ENCODE results near the gene HELZ2.
A peak's percentile ranks its signal among the peaks of the same experiment; 100 is the strongest.

HELZ2 gene

DNA sequence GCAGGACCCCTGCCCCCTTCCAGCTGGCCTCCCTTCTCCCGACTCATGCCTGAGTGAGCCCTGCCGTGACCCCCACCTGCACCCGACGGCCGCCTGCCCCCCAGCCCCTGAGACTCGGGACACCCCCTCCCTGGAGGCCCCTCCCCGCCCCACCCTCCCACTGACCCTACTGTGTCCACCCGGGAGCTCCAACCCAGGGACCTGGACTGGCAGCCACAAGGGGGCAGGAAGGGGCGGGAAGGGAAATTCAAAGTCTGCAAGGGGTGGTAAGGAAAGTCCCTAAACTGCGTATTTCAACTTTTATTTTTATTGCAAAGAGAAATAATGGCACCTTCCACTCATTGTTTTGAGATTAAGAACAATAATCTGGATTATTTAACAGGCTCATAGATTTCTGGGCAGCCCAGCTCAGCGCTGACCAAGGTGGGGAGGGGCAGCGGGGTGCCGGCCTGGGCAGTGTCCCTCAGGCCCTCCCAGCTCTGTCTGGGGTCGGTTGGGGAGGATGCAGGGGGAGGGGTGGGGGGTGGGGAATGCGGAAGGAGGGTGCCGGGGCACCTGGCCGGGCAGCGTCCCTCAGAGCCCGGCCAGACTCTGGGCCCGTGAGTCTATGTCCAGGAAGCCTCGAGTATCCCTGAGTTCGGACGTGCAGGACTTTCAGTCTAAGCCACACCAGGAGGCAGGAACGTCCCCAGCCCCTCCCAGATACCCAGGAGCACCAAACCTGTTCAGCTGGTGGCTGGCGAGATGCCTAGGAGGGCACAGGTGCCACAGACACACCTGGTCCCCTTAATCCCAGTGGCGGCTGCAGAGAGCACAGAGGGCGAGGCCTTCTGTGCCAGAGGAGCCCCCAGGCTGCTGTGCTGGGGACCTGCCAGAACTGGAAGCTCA, 35.6 kb downstream of the HELZ2 start:
- DNase-seq = peak in 2 of 5 experiments; percentile 33 to 41

DNA sequence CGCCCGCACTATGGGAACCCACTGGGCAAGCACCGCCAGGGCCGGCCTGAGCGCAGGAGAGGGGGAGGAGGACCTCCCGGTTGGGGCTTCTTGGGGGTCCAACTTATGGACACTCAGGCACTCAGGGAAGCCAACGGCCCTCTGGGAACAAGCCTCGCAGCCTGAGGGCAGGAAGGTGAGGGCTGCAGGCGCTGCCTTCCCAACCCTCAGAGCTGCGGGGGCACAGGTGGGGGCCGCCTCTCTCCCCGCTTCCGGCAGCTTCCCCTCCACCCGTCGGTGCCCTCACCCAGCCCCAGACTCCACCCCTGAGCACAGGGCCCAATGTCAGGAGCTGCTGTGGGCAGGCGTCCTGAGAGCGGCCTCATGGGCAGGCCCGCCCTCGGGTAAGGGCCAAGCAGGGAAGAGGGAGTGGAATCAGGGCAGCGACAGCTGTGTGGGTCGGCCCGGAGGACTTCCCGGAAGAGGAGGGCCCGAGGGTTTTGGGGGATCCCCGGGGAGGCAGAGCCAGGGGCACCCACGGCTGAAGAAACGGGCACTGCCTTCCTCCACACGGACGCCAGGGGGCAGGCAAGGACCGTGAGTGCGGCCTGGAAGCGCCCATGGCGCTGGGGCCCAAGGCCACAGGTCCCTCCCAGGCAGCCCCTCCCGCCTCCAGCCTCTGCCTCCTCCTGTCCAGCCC, 36.4 kb downstream of the HELZ2 start:
- peak; percentile 85 to 93 (median 92) for DNase-seq

DNA sequence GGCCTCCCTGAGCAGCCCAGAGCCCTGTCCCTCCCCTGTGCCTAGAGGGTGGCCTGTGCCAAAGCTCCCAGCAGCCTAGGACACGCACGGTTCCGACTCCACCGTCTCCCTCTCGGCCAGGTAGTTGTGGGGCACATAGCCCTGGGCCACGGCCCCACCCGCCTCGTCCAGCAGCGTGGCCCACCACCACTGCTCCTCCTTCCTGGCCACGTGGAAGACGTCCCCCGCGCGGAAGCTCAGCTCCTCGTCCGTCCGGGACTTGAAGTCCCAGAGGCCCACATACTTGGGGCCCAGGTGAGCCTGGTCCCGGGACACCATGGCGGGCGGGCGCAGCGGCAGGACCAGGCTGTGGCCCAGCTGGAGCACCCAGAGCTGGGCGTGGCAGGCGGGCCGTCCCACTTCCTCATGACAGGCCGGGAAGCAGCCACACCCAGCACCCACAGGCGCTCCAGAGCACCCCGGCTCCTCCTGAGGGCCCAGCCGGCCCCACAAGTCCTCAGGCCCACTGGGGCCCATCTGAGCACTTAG, 37.0 kb downstream of the HELZ2 start, which contains the start of gene PTK6:
Gene PTK6, minus strand, starts transcription at position 380 of the 528 bp plus-strand sequence. Its CDS starts 62 bp downstream, at position 318.
- DNase-seq = peak in 2 of 5 experiments; percentile 6 to 34

DNA sequence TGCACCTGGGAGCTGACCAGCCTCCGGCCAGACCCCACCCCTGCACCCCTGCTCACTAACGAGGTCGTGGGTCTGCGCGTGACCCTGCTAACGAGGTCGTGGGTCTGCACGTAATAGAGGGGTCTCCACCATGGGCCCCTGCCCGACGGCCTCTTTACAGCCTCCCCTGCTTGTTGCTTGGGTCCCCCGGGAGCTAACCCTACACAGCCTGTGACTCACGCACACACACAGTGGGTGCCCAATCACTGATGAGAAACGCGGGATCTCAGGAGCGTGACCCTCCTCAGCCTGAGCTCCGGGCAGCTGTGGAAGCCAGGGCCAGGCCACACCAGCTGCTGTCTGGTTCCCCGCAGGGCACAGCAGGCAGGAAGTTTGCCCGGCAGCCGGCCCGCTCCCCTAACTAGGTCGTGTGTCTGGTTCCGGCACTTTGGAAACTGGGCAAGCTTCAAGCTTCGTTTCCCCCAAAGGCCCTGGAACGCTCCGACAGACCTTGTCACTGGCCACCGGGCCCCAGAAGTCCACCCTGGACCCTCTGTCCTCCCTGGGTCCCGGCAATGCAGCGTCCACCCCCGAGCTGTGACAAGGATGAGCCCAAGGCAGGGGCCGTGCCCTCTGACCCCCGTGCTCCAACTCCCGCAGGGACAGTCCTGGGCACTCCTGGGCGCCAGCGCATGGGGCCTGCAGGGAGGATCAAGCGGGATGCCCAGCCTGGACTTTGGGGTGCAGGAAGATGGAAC, 37.6 kb downstream of the HELZ2 start:
- peak in 2 of 5 experiments; percentile 4 to 7 for DNase-seq

DNA sequence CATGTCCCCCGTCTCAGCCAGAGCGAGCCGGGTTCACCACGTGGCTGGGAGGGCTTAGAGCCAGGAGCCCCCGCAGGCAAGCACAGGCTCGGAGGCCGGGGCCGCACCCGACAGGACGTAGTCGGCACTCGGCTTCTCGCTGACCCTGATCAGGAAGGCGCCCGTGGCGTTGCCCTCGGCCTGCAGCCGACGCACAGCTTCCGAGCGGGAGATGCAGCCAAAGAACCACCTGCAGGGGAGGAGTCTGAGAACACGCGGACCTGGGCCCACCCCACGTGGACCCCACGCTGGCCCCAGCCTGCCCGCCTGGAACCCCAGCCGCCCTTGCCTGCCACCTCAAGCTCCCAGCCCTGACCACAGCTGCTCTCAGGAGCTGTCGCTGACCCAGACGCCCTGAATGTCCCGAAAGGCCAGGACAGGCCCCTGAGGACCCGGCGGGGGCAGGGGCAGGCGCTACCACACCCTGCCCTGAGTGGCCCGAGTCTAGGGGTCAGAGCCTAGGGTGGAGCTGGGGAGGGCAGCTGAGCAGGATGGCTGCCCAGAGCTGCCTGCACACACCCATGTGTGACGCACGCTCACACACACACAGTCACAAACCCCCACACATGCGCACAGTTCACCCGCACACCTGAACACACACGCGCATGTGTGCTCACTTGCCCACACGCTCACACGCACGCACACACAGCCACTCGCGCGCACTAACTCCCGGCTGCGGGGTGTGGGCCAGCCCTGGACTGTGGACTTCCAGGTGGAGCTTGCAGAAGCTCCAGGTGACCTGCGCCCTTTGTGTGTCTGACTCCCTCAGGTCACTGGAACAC, 39.0 kb downstream of the HELZ2 start:
- DNase-seq = peak in 1 of 5 experiments; percentile 45

DNA sequence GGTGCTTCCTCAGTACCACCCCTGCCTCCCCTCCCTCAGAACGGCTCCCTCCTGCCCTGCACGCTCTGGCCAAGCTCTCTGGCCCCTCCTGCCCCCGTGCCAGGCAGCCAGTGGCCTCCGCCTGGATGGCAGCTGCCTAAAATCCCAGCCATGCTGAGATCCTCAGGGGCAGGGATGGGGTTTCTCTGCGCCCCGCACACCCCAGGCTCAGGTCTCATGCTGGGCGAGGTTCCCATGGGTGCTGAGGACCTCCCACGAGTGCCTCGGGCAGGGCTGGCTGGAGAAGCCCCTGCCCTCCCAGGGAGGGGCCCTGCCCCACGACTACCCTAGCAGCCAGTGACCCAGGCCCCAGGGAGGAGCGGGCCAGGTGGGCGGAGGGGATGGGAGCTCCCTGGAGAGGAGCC, 39.6 kb downstream of the HELZ2 start:
- no peak for DNase-seq

DNA sequence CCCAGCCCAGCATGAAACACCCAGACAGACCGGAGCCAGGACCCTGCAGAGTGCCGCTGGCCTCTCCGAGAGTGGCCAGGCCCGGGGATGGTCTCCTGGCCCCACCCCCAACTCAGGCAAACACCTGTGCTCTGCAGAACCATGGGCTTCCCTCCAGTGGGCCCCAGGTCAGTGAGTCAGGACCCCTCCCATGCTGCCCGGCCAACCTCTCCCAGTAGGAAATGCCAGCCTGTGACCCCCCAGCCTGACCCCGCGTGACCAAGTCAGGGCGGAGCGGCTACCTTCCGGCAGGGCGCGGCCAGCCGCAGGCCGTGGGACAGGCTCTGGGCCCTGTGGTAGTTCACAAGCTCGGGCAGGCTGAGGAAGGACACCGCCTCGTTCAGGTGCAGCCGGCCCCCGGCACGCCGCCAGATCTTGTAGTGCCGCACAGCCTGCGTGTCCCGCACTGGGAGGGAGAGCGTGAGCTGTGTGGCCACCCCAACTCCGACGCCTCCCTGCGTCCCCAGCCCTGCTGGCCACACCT, 40.1 kb downstream of the HELZ2 start:
- DNase-seq = no peak

DNA sequence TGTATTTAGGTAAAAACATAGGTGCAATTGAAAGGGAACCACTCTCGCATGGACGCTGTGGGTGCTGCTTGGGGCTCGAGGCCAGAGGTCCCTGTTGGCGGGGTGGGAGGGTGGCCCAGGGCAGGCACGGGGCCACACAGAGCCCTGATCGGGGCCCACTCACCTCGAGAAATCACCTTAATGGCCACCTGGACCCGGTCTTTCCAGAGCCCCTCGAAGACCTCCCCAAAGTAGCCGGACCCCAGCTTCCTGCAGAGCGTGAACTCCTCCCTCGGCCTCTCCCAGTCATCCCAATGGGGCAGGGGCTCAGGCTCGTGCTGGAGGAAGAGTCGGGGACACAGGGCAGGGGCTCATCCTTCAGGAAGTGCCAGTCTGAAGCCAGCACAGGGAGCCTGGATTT, 40.7 kb downstream of the HELZ2 start:
- no peak for DNase-seq

DNA sequence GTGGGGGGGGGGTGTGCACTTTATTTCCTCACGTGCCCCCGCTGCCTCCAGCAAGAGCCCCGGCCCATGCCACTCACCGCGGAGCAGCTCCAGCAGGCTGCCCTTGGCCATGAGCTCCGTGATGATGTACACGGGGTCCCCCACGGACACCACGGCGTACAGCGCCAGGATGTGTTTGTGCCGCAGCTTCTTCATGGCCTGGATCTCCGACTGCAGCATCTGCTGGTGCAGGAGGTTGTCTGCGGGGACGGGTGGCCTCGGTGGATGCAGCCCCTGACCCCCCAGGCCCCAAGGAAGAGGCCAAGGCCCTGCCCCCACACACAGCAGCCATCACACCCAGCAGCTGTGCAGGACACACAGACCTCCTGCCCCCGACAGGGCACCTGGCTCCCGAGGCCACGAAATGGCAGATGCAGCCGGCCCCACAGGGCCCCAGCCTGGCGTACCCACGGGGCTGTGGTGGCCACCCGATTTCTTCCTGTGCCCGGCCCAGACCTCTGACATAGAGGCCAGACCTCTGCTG, 41.5 kb downstream of the HELZ2 start:
- no peak for DNase-seq

DNA sequence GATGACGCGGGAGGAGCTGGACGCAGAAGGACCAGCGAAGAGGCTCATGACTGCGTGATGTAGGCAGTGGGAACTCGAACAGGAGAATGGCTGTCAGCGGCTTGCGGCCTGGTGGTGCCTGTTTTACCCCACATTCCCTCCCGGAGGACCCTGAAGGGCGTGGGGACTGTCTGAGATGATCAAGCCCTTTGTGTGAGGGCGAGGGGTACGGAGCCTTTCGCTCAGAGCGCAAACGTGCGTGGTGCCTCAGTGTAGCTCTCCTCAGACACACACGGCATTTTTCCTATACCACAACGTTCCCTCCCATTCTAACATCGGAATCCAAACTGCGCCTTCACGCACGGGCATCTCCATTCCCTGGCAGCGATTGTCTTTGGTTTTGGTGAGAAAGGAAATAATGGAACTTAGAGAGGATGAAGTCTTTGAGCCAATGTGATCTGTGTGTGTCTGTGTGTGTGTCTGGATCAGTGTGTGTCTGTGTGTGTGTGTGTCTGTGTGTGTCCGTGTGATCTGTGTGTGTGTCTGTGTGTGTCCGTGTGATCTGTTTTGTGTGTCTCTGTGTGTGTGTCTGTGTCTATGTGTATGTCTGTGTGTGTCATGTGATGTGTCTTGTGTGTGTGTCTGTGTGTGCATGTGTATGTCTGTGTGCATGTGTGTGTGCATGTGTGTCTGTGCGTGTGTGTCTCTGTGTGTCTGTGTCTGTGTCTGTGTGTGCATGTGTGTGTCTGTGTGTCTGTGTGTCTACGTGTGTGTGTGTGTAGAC, 42.2 kb downstream of the HELZ2 start:
- DNase-seq = peak in 1 of 5 experiments; percentile 22

DNA sequence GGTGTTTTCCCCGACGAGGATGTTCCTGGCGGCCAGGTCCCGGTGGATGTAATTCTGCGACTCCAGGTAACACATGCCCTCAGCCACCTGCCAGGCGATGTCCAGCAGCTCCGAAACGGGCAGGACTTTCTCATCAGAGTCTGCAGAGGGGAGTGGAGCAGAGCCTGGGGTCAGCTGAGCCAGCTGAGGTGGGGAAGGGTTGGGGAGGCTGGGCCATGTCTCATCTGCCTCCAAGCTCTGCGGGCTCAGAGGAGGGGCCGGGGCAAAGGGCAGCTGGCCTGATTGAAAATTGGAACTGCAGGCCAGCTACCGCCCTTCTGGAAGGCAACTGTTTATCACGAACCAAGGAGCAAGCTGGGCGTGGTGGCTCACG, 43.3 kb downstream of the HELZ2 start:
- no peak for DNase-seq

DNA sequence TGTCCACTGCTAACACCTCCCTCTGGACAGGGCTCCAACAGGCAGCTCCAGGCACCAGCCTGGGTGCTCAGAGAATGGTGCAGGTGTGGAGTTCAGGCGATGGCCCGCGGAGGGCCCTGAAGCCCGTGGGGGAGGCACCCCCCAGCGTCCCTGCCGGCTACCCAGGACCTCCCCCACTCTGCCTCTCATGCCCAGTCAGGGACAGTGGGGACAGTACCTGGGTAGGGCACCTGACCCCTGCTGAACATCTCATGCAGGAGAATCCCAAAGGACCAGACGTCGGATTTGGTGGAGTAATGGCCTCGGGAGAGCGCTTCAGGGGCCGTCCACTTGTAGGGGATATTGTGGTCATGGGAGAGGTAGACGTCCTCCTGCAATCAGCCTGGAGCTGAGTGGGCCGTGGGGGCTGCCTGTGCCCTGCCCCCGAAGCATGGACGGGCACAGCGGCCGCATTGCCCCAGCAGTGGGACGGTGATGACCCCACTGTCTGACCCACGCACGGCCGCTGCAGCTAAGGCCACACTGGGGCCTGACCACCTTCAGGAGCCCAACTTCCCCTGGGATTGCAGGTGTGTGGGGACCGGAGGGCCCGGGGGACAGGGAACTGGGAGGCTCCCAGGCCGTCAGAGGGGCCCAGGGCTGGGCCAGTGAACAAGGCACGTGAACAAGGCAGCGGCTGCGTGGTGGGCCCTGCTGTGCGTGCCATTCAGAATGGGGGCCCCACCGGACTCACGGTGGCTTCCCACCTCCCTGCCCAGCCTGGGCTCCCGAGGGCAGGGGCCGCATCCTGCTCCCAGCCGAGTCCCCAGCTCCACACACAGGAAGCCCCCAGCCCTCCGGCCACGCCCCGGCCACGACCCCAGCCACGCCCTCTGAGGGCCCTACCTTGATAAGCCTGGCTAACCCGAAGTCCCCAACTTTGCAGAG, 43.9 kb downstream of the HELZ2 start:
- no peak for DNase-seq

DNA sequence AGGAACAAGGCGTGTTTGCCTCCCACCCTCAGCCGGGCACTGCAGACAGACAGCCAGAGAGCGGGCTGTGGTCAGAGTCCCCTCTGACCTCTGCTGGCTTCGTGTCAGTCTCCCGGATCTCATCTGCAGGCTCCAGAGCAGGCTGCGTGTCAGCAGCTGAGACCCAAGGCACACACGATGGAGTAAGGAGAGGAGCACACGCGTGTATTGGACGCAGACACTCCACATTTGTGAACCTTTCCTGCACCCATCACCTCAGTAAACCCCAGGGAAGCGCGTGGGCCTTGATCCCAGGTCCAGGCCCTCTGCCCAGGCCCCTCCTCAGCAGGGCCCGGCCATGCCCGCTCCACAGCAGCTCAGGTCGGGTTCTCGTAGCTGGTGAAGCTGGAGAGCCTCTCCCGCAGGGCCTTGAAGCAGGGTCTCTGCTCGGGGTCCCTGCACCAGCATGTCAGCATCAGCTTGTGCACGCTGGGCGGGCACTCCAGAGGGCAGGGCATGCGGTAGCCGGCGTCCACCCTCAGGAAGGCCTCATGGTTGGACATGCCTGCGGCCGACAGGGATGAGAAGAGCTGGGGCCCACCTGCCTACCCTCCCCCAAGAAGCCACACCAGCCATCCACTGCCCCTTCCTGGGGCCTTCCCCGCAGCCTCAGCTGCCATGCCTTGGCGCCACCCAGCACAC, 44.7 kb downstream of the HELZ2 start:
- no peak for DNase-seq

DNA sequence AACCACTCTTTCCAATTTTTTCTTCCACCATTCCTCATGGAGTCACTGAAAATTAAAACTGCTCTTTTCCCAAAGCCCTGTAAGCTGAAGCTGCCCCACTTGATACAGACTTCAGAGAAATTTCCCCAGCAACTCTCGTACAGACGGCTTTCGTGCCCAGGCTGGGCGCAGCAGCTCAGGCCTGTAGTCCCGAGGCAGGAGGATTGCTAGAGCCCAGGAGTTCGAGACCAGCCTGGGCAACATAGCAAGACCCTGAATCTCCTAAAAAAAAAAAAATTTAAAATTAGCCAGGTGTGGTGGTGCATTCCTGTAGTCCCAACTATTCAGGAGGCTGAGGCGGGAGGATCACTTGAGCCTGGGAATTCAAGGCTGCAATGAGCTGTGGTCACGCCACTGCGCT, 46.9 kb downstream of the HELZ2 start:
- no peak for DNase-seq

DNA sequence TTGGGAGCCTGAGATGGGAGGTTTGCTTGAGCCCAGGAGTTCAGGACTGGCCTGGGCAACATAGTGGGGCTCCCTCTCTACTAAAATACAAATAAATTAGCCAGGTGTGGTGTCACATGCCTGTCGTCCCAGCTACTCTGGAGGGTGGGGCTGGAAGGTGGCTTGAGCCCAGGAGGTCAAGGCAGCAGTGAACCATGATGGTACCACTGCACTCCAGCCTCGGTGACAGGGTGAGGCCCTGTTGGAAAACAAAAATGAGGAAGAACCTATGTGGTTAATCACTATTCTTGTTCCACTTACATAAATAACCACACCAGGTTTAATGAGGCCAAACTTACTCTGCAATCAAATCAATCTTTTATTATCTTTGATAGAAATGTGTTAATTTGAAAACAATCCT, 48.1 kb downstream of the HELZ2 start:
- DNase-seq = no peak

DNA sequence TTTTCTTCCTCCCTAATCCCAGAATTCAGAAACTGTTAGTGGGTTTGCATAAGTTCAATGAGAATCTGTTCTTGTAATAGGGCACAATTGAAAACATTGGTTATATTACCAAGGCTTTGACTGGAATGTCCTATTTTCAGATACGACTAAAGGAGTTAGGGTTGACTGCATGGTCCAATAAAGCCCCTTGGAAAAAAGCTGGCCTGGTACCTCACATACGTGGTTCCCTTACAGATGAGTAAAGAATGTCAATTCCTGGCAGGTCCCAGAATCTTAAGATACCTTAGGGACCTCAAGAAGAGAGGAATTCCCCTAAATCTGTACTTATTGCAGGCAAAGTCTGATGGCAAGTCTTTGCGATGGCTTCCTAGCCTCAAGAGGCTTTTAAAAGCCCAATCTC, 48.9 kb downstream of the HELZ2 start:
- no peak for DNase-seq

Data from T-helper 2 cell (primary cell).